CD4-positive, alpha-beta T cell treated with Interferon gamma for 1 hour (primary cell): Measurements from ENCODE around the gene CCDC159.
"Not testable (repeated sequence)": the region's sequence is repeated elsewhere in the genome, so short reads cannot be mapped to it uniquely, and the experiment has no call there.

Experiments
- DNase-seq: peaks from one replicate; pipeline ENCODE4 v3.0.0-alpha.2; 2020

The CCDC159 gene

GRCh38 chr19:11338569-11339253 lies 7.6 kb upstream of the CCDC159 start:
- no peak for DNase-seq

- peak; percentile 82 for DNase-seq
Measured at GRCh38 chr19:11339254-11340098, 6.8 kb upstream of the CCDC159 start, which contains the start of gene RAB3D. Gene RAB3D, minus strand, starts transcription at chr19:11339657. Its CDS starts 2,258 bp downstream, at chr19:11337399.

DNA sequence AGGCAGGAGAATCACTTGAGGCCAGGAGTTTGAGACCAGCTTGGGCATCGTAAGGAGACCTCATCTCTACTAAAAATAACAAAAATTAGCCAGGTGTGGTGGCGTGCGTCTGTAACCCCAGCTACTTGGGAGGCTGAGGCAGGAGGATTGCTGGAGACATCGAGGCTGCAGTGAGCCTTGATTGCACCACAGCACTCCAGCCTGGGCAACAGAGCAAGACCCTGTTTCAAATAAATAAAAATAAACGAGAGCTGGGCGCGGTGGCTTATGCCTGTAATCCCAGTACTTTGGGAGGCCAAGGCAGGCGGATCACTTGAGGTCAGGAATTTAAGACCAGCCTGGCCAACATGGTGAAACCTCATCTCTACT lies 6.2 kb upstream of the CCDC159 start:
- not testable (repeated sequence) for DNase-seq

- no peak for DNase-seq
Measured at GRCh38 chr19:11342429-11342828, 3.9 kb upstream of the CCDC159 start.

GRCh38 chr19:11345122-11345803 lies 1.1 kb upstream of the CCDC159 start:
- no peak for DNase-seq

DNA sequence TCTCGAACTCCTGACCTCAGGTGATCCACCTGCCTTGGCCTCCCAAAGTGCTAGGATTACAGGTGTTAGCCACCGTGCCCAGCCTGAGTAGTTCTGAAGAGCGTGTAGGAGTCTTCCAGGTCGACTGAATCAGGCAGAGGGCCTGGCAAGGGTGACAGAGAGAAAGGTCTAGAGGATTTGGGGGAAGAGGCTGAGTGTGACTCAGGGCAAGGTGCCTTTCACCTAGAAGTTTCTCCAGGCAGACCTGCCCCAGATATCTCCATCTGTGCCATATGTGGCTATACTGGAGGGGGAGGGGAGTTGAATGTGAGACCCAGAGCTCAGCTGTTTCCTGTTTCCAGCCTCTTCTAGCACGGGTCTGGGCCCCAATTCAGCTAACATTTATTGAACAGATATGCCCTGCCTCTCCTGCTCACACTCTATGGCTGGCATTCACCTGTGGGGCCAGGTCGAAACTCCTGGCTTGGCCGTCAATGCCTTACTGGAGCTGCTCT lies 1.3 kb downstream of the CCDC159 start:
- DNase-seq = no peak

GRCh38 chr19:11349171-11349570 lies 2.9 kb downstream of the CCDC159 start:
- DNase-seq = no peak

DNA sequence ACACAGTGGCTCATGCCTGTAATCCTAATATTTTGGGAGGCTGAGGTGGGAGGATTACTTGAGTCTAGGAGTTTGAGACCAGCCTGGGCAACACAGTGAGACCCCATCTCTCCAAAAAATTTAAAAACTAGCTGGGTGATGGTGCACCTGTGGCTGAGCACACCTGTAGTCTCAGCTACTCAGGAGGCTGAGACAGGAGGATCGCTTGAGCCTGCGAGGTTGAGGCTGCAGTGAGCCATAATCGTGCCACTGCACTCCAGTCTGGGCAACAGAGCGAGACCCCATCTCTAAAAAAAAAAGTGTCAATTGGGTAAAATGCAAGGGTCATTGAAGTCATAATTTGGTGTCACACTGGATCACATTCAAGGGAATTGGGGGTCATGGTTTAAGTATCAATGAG lies 7.8 kb downstream of the CCDC159 start:
- not testable (repeated sequence) for DNase-seq

- peak; percentile 89 for DNase-seq
Measured at GRCh38 chr19:11355160-11356073, 9.1 kb downstream of the CCDC159 start, which contains the start of gene PLPPR2. Gene PLPPR2, plus strand, starts transcription at chr19:11355432. Its CDS starts 2,242 bp downstream, at chr19:11357674.

GRCh38 chr19:11356074-11356397 lies 9.7 kb downstream of the CCDC159 start:
- no peak for DNase-seq

GRCh38 chr19:11356676-11357550 lies 10.6 kb downstream of the CCDC159 start:
- no peak for DNase-seq

- DNase-seq = no peak
Measured at GRCh38 chr19:11359421-11359820, 13.1 kb downstream of the CCDC159 start.

GRCh38 chr19:11361037-11361770 lies 14.9 kb downstream of the CCDC159 start:
- no peak for DNase-seq

GRCh38 chr19:11361771-11362731 lies 15.7 kb downstream of the CCDC159 start:
- no peak for DNase-seq

DNA sequence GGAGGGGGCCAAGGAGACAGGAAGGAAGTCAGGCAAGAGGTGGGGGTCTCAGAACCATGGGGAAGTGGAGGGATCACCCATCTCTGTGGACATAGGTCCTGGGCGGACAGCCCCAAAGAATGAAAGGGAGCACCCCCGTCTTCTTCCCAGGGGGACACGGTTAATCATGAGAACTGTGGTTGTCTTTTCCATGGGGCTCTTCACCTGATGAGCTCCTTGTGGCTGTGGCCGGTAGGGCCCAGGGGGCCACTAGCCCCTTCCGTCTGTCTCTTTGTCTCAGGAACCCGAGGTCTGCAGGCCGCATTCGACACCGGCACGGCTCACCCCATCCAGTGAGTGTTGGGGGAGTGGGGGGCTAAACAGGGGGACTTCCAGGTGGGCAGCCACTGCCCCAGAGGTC lies 17.6 kb downstream of the CCDC159 start:
- no peak for DNase-seq

DNA sequence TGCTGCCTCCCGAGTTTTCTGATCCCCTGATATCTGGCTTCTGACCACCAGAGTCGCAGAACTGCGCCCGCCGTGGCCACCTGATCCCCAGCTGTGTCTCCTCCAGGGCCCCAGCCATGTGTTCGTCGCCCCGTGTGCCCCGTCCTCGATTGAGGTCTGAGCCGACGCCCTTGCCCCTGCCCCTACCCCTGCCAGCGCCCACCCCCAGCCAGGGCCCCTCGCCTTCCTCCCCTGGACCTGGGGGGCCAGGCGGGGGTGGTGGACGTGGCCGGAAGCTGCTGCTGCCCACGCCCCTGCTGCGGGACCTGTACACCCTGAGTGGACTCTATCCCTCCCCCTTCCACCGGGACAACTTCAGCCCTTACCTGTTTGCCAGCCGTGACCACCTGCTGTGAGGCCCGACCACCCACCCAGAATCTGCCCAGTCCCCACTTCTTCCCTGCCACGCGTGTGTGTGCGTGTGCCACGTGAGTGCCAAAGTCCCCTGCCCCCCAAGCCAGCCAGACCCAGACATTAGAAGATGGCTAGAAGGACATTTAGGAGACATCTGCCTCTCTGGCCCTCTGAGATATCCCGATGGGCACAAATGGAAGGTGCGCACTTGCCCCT lies 18.1 kb downstream of the CCDC159 start:
- DNase-seq = no peak

DNA sequence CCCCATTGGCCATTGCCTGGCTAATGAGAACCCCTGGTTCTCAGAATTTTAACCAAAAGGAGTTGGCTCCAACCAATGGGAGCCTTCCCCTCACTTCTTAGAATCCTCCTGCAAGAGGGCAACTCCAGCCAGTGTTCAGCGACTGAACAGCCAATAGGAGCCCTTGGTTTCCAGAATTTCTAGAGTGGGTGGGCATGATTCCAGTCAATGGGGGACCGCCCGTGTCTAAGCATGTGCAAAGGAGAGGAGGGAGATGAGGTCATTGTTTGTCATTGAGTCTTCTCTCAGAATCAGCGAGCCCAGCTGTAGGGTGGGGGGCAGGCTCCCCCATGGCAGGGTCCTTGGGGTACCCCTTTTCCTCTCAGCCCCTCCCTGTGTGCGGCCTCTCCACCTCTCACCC lies 18.6 kb downstream of the CCDC159 start:
- DNase-seq = no peak

DNA sequence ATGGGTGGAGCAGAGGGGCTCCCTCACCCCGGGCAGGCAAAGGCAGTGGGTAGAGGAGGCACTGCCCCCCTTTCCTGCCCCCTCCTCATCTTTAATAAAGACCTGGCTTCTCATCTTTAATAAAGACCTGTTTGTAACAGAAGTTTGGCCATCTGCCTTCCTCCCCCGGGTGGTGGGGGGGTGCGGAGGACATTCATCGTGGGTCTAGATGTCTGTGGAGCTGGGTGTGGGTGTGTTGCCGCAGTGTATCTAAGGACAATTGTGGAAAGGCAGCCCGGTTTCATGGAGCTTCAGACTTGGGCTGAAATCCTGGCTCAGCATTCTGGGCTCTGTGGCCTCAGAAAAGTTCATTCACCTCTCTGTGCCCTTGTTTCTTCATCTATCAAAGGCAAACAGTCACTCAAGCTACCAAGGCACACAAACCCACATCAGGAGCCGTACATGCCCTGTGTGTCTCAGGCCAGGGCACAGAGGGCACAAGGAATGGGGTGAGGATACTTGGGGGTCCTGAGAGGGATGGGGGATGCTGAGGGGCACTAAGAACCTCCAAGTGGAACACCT lies 19.3 kb downstream of the CCDC159 start:
- no peak for DNase-seq

GRCh38 chr19:11367528-11367927 lies 21.2 kb downstream of the CCDC159 start:
- DNase-seq = no peak
